ENCODE results near the gene ITSN1. TPM values are rescaled to one million over a fixed set of nuclear protein-coding genes. Genes with fewer than 3 reads are reported as not detected.
"Not testable (repeated sequence)": the region's sequence is repeated elsewhere in the genome, so short reads cannot be mapped to it uniquely, and the experiment has no call there.

ITSN1 gene
- total RNA-seq, 1 donor from 2014 or later: 4.5 TPM

GRCh38 chr21:33852485-33852884 lies 210.2 kb downstream of the ITSN1 start:
- Mint-ChIP-seq H3K36me3 (ENCODE audit: low read depth) (no peaks in the 10 kb centered on the region), H3K27me3 (ENCODE audit: insufficient read depth) (peaks cover 4% of the 10 kb centered on the region), H3K9me3 (no peaks in the 10 kb centered on the region), H3K4me1 (ENCODE audit: low read depth) (no peaks in the 10 kb centered on the region), H3K4me3 (no peak overlapping the region), H3K27ac (no peak overlapping the region)
- intact Hi-C loops (cut with micrococcal nuclease): no loop called here
- no peak for DNase-seq (ENCODE audit: low spot score)

GRCh38 chr21:33854604-33855003 lies 212.3 kb downstream of the ITSN1 start:
- Mint-ChIP-seq H3K27ac (no peak overlapping the region), H3K4me3 (no peak overlapping the region), H3K9me3 (no peaks in the 10 kb centered on the region), H3K4me1 (ENCODE audit: low read depth) (no peaks in the 10 kb centered on the region), H3K36me3 (ENCODE audit: low read depth) (no peaks in the 10 kb centered on the region), H3K27me3 (ENCODE audit: insufficient read depth) (peaks cover 4% of the 10 kb centered on the region)
- intact Hi-C loops (cut with micrococcal nuclease): no loop called here
- DNase-seq (ENCODE audit: low spot score): no peak

DNA sequence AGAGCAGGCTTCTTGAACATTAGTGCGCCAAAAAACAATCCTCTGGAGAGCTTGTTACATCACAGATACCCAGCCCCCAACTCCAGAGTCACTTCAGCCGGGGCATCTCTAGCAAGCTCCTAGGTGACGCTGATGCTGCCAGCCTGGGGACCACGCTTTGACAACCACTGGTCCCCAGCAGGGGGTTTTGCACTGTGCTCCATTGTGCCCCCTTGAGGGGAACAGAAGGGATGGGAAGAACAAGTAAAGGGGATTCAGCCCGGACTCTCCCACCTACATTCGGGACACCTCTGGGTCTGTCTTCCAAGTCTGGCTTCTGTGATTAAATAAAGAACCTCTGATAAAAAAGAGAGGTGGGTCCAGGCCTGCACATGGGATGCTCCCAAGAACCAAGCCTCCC lies 212.9 kb downstream of the ITSN1 start:
- H3K4me1 Mint-ChIP-seq (ENCODE audit: low read depth): no peaks in the 10 kb centered on the region
- no peak for DNase-seq (ENCODE audit: low spot score)
- H3K4me3 Mint-ChIP-seq: no peak overlapping the region
- H3K9me3 Mint-ChIP-seq: no peaks in the 10 kb centered on the region
- no peaks in the 10 kb centered on the region for H3K36me3 Mint-ChIP-seq (ENCODE audit: low read depth)
- H3K27ac Mint-ChIP-seq: no peak overlapping the region
- peaks cover 4% of the 10 kb centered on the region for H3K27me3 Mint-ChIP-seq (ENCODE audit: insufficient read depth)
- intact Hi-C loops (cut with micrococcal nuclease): no loop called here

GRCh38 chr21:33856893-33857527 lies 214.7 kb downstream of the ITSN1 start:
- Mint-ChIP-seq H3K9me3 (no peaks in the 10 kb centered on the region), H3K27me3 (ENCODE audit: insufficient read depth) (peaks cover 4% of the 10 kb centered on the region), H3K4me3 (no peak overlapping the region), H3K27ac (no peak overlapping the region), H3K4me1 (ENCODE audit: low read depth) (no peaks in the 10 kb centered on the region), H3K36me3 (ENCODE audit: low read depth) (no peaks in the 10 kb centered on the region)
- no peak for DNase-seq (ENCODE audit: low spot score)
- intact Hi-C loops (cut with micrococcal nuclease): no loop called here

DNA sequence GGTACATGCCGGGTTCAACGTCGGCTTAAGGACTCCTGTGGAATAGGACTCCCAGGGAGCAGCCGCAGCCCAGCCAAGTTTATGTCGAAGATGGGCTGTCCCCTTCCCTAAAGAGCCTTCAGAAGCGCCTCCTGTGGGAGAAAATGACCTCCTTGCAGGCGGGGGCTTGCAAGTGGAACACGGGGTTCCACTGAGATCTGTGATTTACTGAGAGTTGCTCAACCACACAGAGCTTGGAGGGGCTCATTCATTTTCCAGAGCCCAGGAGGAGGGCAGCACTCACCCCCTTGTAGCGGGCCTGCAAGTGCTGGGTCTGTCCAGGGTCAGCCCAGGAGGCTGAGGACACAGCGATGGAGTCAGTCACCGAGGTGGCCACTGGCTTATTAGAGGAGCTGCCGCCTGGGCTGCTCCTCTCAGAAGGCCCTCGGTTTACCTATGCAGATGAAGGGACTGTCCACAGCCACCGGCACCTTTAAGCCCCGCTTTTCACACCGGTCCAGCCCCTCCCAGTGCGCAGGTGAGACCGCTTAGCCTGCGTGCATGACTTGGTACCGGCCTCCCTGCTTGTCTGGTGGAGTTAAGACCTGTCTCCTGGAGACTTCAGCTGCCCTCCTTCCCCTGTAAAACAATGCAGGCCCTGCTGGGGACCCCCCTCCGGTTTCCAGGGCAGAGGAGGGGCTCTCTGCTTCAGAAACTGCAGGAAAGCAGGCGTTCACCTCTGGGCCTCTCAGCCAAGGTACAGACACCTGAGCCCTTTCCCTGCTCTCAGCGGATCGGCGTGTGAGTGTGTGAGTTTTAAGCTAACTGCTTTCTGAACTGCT lies 215.8 kb downstream of the ITSN1 start:
- H3K4me3 Mint-ChIP-seq: no peak overlapping the region
- intact Hi-C loops (cut with micrococcal nuclease): no loop called here
- no peak overlapping the region for H3K27ac Mint-ChIP-seq

GRCh38 chr21:33858667-33859372 lies 216.5 kb downstream of the ITSN1 start:
- intact Hi-C loops (cut with micrococcal nuclease): no loop called here
- H3K27me3 Mint-ChIP-seq (ENCODE audit: insufficient read depth): peaks cover 4% of the 10 kb centered on the region
- no peak for DNase-seq (ENCODE audit: low spot score)
- H3K9me3 Mint-ChIP-seq: no peaks in the 10 kb centered on the region
- no peak overlapping the region for H3K27ac Mint-ChIP-seq
- H3K36me3 Mint-ChIP-seq (ENCODE audit: low read depth): no peaks in the 10 kb centered on the region
- no peak overlapping the region for H3K4me3 Mint-ChIP-seq
- H3K4me1 Mint-ChIP-seq (ENCODE audit: low read depth): no peaks in the 10 kb centered on the region

More for the DNA sequence above, 215.8 kb downstream of the ITSN1 start:
- H3K27me3 Mint-ChIP-seq (ENCODE audit: insufficient read depth): peaks cover 5% of the 10 kb centered on the region
- H3K4me1 Mint-ChIP-seq (ENCODE audit: low read depth): no peaks in the 10 kb centered on the region
- no peak for DNase-seq (ENCODE audit: low spot score)
- no peaks in the 10 kb centered on the region for H3K9me3 Mint-ChIP-seq
- H3K36me3 Mint-ChIP-seq (ENCODE audit: low read depth): no peaks in the 10 kb centered on the region

DNA sequence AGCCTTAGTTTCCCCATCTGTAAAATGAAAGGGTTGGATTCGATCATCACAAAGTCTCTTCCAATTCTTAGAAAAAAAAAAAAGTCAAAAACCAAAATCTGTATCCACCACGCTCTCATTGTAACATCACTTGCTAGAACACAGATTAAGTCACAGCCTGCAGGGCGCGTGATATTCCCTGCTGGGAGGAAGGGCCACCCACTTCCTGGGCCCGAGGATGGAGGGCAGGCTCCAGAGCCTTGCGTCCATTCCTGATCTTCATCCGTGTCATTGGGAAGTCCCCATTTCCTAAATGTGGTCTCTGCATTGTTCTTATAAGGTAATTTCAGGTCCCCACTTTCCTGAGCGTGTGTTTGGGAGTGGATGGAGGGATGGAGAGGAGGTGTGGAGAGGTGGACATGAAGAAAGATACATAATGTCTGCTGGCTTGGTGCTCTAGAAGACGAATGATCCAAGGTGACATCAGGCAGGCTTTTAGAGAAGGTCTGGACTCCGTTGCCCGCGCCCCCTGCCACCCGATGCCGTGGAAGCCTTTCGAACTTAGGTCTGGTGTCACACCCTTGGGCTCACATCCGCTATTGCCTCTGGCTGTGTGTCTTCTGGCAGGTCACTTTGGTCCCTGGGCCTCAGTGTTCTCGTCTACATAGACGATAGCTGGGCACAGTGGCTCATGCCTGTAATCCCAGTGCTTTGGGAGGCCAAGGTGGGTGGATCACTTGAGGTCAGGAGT lies 217.2 kb downstream of the ITSN1 start:
- intact Hi-C loops (cut with micrococcal nuclease): no loop called here
- Mint-ChIP-seq H3K36me3 (ENCODE audit: low read depth) (no peaks in the 10 kb centered on the region), H3K27me3 (ENCODE audit: insufficient read depth) (peaks cover 4% of the 10 kb centered on the region), H3K27ac (no peak overlapping the region), H3K4me1 (ENCODE audit: low read depth) (no peaks in the 10 kb centered on the region), H3K9me3 (no peaks in the 10 kb centered on the region), H3K4me3 (no peak overlapping the region)
- DNase-seq (ENCODE audit: low spot score): no peak

DNA sequence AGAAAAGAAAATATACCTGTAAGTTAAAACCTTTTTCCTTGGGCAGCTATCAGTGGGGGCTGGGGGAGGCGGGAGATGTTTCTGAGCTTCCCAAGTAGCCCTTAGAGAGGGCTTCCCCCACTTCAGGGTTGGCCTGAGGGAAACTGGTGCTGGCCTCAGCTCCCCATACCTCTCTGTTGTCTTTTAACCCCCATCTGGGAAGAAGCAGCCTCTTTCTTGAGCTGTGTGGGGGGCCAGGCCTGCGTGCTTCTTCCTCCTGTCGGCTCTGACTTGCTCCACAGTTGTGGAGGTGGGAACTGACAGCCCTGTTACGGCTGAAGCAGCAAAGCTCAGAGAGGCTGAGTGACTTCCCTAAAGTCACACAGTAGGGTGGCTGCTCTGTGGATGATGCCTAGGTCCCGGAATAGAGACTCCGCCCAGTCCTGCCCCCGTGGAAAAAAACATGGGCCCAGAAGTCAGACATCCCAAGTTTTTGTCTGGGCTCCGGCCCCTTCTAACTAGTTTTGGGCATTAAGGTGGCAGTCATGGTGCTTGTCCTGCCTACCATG lies 218.1 kb downstream of the ITSN1 start:
- Mint-ChIP-seq H3K9me3 (no peaks in the 10 kb centered on the region), H3K4me1 (ENCODE audit: low read depth) (no peaks in the 10 kb centered on the region), H3K36me3 (ENCODE audit: low read depth) (no peaks in the 10 kb centered on the region), H3K27ac (no peak overlapping the region), H3K4me3 (no peak overlapping the region), H3K27me3 (ENCODE audit: insufficient read depth) (peaks cover 2% of the 10 kb centered on the region)
- no peak for DNase-seq (ENCODE audit: low spot score)
- intact Hi-C loops (cut with micrococcal nuclease): no loop called here

DNA sequence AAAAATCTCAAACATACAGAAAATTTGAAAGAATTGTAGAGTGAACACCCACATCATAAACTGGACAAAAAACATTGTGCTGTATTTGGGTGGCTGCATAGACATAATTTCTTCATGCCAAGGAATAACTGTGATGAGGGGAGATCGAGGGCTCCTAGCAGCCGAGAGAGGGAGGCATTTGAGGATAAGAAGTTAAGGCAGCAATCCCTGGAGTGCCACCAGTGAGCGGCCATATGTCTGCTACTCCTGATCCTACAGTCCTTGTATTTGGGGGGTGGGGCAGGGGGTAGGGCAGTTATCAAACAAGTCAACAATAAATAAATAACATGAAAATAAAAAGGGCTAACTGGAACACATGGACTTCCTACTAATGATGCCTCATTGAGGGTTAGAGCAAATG lies 218.8 kb downstream of the ITSN1 start:
- H3K27me3 Mint-ChIP-seq (ENCODE audit: insufficient read depth): peaks cover 2% of the 10 kb centered on the region
- no peaks in the 10 kb centered on the region for H3K4me1 Mint-ChIP-seq (ENCODE audit: low read depth)
- DNase-seq (ENCODE audit: low spot score): no peak
- no peak overlapping the region for H3K27ac Mint-ChIP-seq
- no peak overlapping the region for H3K4me3 Mint-ChIP-seq
- no peaks in the 10 kb centered on the region for H3K36me3 Mint-ChIP-seq (ENCODE audit: low read depth)
- H3K9me3 Mint-ChIP-seq: no peaks in the 10 kb centered on the region
- intact Hi-C loops (cut with micrococcal nuclease): no loop called here

DNA sequence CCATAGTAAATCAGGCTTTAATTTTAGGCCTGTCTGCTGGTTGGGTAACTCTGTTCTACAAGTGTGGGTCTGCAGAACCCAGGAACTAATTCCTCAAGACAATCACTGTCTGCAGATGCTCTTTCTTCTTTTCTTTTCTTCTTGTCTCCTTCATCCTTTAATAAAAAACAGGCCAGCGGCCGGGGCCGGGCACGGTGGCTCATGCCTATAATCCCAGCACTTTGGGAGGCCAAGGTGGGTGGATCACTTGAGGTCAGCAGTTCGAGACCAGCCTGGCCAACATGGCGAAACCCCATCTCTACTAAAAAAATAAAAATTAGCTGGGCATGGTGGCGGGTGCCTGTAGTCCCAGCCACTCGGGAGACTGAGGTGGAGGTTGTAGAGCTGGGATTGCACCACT lies 220.9 kb downstream of the ITSN1 start:
- H3K9me3 Mint-ChIP-seq; H3K4me1 Mint-ChIP-seq (ENCODE audit: low read depth); H3K36me3 Mint-ChIP-seq (ENCODE audit: low read depth); DNase-seq (ENCODE audit: low spot score); intact Hi-C loops (cut with micrococcal nuclease); H3K27ac Mint-ChIP-seq; H3K27me3 Mint-ChIP-seq (ENCODE audit: insufficient read depth); H3K4me3 Mint-ChIP-seq: not testable (repeated sequence)

DNA sequence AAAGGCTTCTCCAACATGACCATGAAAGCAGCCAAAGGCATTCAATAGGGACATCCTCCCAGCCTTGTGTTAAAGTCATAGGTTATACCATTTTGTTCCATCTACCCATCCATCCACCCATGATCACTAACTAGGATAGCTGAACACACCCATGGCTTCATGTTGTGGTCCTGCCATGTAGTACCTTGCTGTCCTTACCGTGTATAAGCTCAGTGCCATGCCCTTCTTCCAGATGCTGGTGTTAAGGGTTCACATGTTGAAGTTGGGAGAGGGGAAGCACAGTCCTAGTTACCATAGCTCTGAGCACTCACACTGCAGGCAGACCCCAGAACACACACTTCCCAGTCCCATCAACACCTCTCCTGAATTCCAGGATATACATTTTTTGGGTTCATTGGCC lies 221.8 kb downstream of the ITSN1 start:
- H3K4me3 Mint-ChIP-seq: no peak overlapping the region
- intact Hi-C loops (cut with micrococcal nuclease): no loop called here
- no peaks in the 10 kb centered on the region for H3K4me1 Mint-ChIP-seq (ENCODE audit: low read depth)
- H3K27ac Mint-ChIP-seq: no peak overlapping the region
- no peaks in the 10 kb centered on the region for H3K9me3 Mint-ChIP-seq
- peaks cover 4% of the 10 kb centered on the region for H3K27me3 Mint-ChIP-seq (ENCODE audit: insufficient read depth)
- DNase-seq (ENCODE audit: low spot score): no peak
- H3K36me3 Mint-ChIP-seq (ENCODE audit: low read depth): no peaks in the 10 kb centered on the region

- no peak overlapping the region for H3K4me3 Mint-ChIP-seq
- no peaks in the 10 kb centered on the region for H3K9me3 Mint-ChIP-seq
- peaks cover 4% of the 10 kb centered on the region for H3K27me3 Mint-ChIP-seq (ENCODE audit: insufficient read depth)
- no peak overlapping the region for H3K27ac Mint-ChIP-seq
- no peaks in the 10 kb centered on the region for H3K4me1 Mint-ChIP-seq (ENCODE audit: low read depth)
- no peak for DNase-seq (ENCODE audit: low spot score)
- intact Hi-C loops (cut with micrococcal nuclease): no loop called here
- no peaks in the 10 kb centered on the region for H3K36me3 Mint-ChIP-seq (ENCODE audit: low read depth)
These were observed 222.9 kb downstream of the ITSN1 start for GRCh38 chr21:33865176-33865575.
